ENCODE measurements around the gene HEXIM2. TPM values are rescaled to one million over a fixed set of nuclear protein-coding genes. Genes with fewer than 3 reads are reported as not detected.

The HEXIM2 gene
- total and polyA plus RNA-seq, 2 of the 13 experiments (the other 11 are each of a cell fraction or from before 2014, with no cell fraction given) = 27.1 to 32.4 TPM

GRCh38 chr17:45147581-45148182, 14.0 kb upstream of the HEXIM2 start (continued):
- TF ChIP-seq MNT (IDR thresholded peaks at IDR 0.05) (0 out of 2 replicates have a peak, but pooled peaks have one; percentile 11), CTCF (CRISPR knock-in tag; IDR thresholded peaks at IDR 0.05) (peak; percentile 11; the same call in 1 of the 2 replicates), GATA4 (IDR thresholded peaks at IDR 0.05; ENCODE audit: borderline replicate concordance, low read depth) (no peak; the same call in 1 of the 2 replicates), SMAD3 (CRISPR knock-in tag; IDR thresholded peaks at IDR 0.05) (no peak; the same call in 1 of the 2 replicates), KDM2A (CRISPR knock-in tag; IDR thresholded peaks at IDR 0.05; ENCODE audit: borderline replicate concordance, low read depth) (peak; percentile 64), ZNF646 (CRISPR knock-in tag; IDR thresholded peaks at IDR 0.05) (no peak), ZNF205 (CRISPR knock-in tag; IDR thresholded peaks at IDR 0.05) (peak; percentile 36; the same call in 1 of the 2 replicates), FOXK2 (IDR thresholded peaks at IDR 0.05) (peak; percentile 98), ZSCAN25 (CRISPR knock-in tag; IDR thresholded peaks at IDR 0.05) (no peak), YY1 (IDR thresholded peaks at IDR 0.05; ENCODE audit: insufficient read depth, insufficient replicate concordance, low read depth, low read length) (peak; percentile 61), RAD21 (CRISPR knock-in tag; IDR thresholded peaks at IDR 0.05) (no peak; the same call in none of the 2 replicates), NFATC3 (CRISPR knock-in tag; IDR thresholded peaks at IDR 0.05) (no peak), GABPA (IDR thresholded peaks at IDR 0.05; ENCODE audit: low read depth, low read length) (no peak), GABPA (CRISPR knock-in tag; IDR thresholded peaks at IDR 0.05; ENCODE audit: low read depth) (0 out of 2 replicates have a peak, but pooled peaks have one; percentile 33), SAP130 (CRISPR knock-in tag; IDR thresholded peaks at IDR 0.05; ENCODE audit: low read depth) (peak; percentile 70), SALL1 (CRISPR knock-in tag; IDR thresholded peaks at IDR 0.05) (peak; percentile 60; the same call in 1 of the 2 replicates), POLR2AphosphoS2 (IDR thresholded peaks at IDR 0.05; ENCODE audit: low read depth, low read length) (no peak), HNRNPLL (IDR thresholded peaks at IDR 0.05; ENCODE audit: low read depth, low read length, poor library complexity, severe bottlenecking) (no peak), KDM5B (CRISPR knock-in tag; IDR thresholded peaks at IDR 0.05; ENCODE audit: borderline replicate concordance) (0 out of 2 replicates have a peak, but pooled peaks have one; percentile 3), ZNF704 (CRISPR knock-in tag; IDR thresholded peaks at IDR 0.05; ENCODE audit: borderline replicate concordance) (no peak)
